H1 (cell line): ENCODE data around the gene DHRS7B. TPM values are rescaled to one million over a fixed set of nuclear protein-coding genes. Genes with fewer than 3 reads are reported as not detected.

ENCODE experiments used
- CTCF ChIA-PET: fragments of 300-600 bp; sonication (Branson Sonifier 250); formaldehyde crosslinking; loops from one replicate; lab custom pipeline; 2021; ENCODE audit not compliant: partially characterized antibody; lab: Charles Lee
- POLR2A ChIA-PET: fragments of 300-600 bp; sonication (Branson Sonifier 250); formaldehyde crosslinking; loops from one replicate; lab custom pipeline; 2021; ENCODE audit warnings: inconsistent platforms; ENCODE audit not compliant: partially characterized antibody; lab: Charles Lee
- DNase-seq, 2 experiments: peaks; one replicate each; pipeline versions ENCODE4 v3.0.0 to v3.0.0-alpha.2; 2010 to 2022; ENCODE audit warnings: low spot score in 2 of 2, low read depth in 1 of 2, mixed read lengths in 1 of 2
- FAIRE-seq: peaks from 2 replicates; lab custom pipeline; 2011; peaks lifted over from hg19 to GRCh38; lab: Jason Lieb, UNC
- H2AFZ ChIP-seq: 2 replicates; pipeline ENCODE4 v1.8.1; 2012; ENCODE audit warnings: low read length, inconsistent platforms
- H2AK5ac ChIP-seq: 2 replicates; pipeline ENCODE4 v1.6.1; 2013; ENCODE audit warnings: low read depth, low read length
- H2BK120ac ChIP-seq: replicated peaks from 2 replicates; pipeline ENCODE3; 2013; ENCODE audit warnings: low read depth, low read length, inconsistent platforms
- H2BK12ac ChIP-seq: 2 replicates; pipeline ENCODE4 v1.6.1; 2013; ENCODE audit warnings: low read depth, low read length
- H2BK15ac ChIP-seq: 2 replicates; pipeline ENCODE4 v1.6.1; 2013; ENCODE audit warnings: low read length
- H2BK20ac ChIP-seq: 2 replicates; pipeline ENCODE4 v1.6.1; 2013; ENCODE audit warnings: low read length
- H2BK5ac ChIP-seq: 2 replicates; pipeline ENCODE4 v1.6.1; 2013; ENCODE audit warnings: low read depth, low read length
- H3K14ac ChIP-seq: 2 replicates; pipeline ENCODE4 v1.6.1; 2013; ENCODE audit warnings: inconsistent platforms; ENCODE audit not compliant: insufficient read length
- H3K18ac ChIP-seq: 2 replicates; pipeline ENCODE4 v1.6.1; 2013; ENCODE audit warnings: low read length; ENCODE audit errors: extremely low read depth
- H3K23ac ChIP-seq: 2 replicates; pipeline ENCODE4 v1.6.1; 2013; ENCODE audit warnings: inconsistent platforms; ENCODE audit not compliant: insufficient read length
- H3K23me2 ChIP-seq: 2 replicates; pipeline ENCODE4 v1.6.1; 2013; ENCODE audit warnings: low read depth, low read length
- H3K27ac ChIP-seq: 2 replicates; pipeline ENCODE4 v1.6.1; 2011; ENCODE audit warnings: low read depth, low read length, inconsistent platforms
- H3K27me3 ChIP-seq, 4 experiments: replicated peaks in 1 of 4; 1 replicate in 1 of 4; 2 replicates in 3 of 4; pipeline versions ENCODE4 v1.6.1 to v1.8.1; 2011 to 2013; ENCODE audit warnings: low read length in 3 of 4, mild to moderate bottlenecking in 3 of 4, inconsistent platforms in 2 of 4, mixed read lengths in 2 of 4, moderate library complexity in 1 of 4; ENCODE audit not compliant: control insufficient read depth in 3 of 4, insufficient read depth in 3 of 4; ENCODE audit errors: extremely low read depth in 1 of 4
- H3K36me3 ChIP-seq, 4 experiments: 2 replicates each; pipeline versions ENCODE4 v1.6.1 to v1.8.1; 2011 to 2013; ENCODE audit warnings: mild to moderate bottlenecking in 4 of 4, low read length in 3 of 4, moderate library complexity in 2 of 4, control low read depth in 1 of 4, inconsistent platforms in 1 of 4; ENCODE audit not compliant: insufficient read depth in 4 of 4, control insufficient read depth in 2 of 4
- H3K4ac ChIP-seq: replicated peaks from 2 replicates; pipeline ENCODE3; 2013; ENCODE audit warnings: low read length, low read depth, mixed read lengths, inconsistent platforms; ENCODE audit not compliant: insufficient read length
- H3K4me1 ChIP-seq, 4 experiments: replicated peaks in 1 of 4; 1 replicate in 1 of 4; 2 replicates in 3 of 4; pipeline versions ENCODE4 v1.6.1 to v1.8.1; 2011 to 2013; ENCODE audit warnings: low read length in 3 of 4, inconsistent platforms in 2 of 4, mixed read lengths in 1 of 4; ENCODE audit not compliant: insufficient read depth in 4 of 4, control insufficient read depth in 3 of 4
- H3K4me2 ChIP-seq, 2 experiments: 2 replicates each; pipeline versions ENCODE4 v1.6.1 to v1.8.1; 2011 to 2013; ENCODE audit warnings: low read depth in 2 of 2, low read length in 2 of 2, control low read depth in 1 of 2, inconsistent platforms in 1 of 2, mild to moderate bottlenecking in 1 of 2; ENCODE audit not compliant: insufficient read depth in 1 of 2
- H3K4me3 ChIP-seq, 4 experiments: fragments of 200-600, 300-600 bp in 1 of 4; sonication (generic), shearing (Covaris generic), sonication (Bioruptor Twin) in 1 of 4; 2 replicates each; pipeline versions ENCODE4 v1.5.1 to v1.8.1; 2011 to 2016; ENCODE audit warnings: low read length in 4 of 4, low read depth in 3 of 4, control low read depth in 2 of 4, inconsistent platforms in 2 of 4, mild to moderate bottlenecking in 2 of 4, mixed read lengths in 1 of 4, moderate library complexity in 1 of 4; ENCODE audit not compliant: insufficient read depth in 2 of 4; ENCODE audit errors: extremely low read depth in 1 of 4
- H3K56ac ChIP-seq: replicated peaks from 2 replicates; pipeline ENCODE3; 2013; ENCODE audit warnings: low read depth, mild to moderate bottlenecking, mixed read lengths, low read length, inconsistent platforms; ENCODE audit not compliant: insufficient read length
- H3K79me1 ChIP-seq: 2 replicates; pipeline ENCODE4 v1.6.1; 2013; ENCODE audit warnings: low read depth, low read length, control low read depth
- H3K79me2 ChIP-seq, 2 experiments: 2 replicates each; pipeline versions ENCODE4 v1.6.1 to v1.8.1; 2012 to 2013; ENCODE audit warnings: low read length in 2 of 2, mild to moderate bottlenecking in 2 of 2, inconsistent platforms in 1 of 2; ENCODE audit not compliant: insufficient read depth in 2 of 2, control insufficient read depth in 1 of 2
- H3K9ac ChIP-seq, 4 experiments: replicated peaks in 1 of 4; 1 replicate in 1 of 4; 2 replicates in 3 of 4; pipeline versions ENCODE4 v1.6.1 to v1.8.1; 2011 to 2013; ENCODE audit warnings: low read depth in 3 of 4, low read length in 3 of 4, control low read depth in 2 of 4, mild to moderate bottlenecking in 2 of 4, moderate library complexity in 2 of 4, inconsistent platforms in 1 of 4; ENCODE audit errors: extremely low read depth in 1 of 4
- H3K9me3 ChIP-seq, 2 experiments: 2 replicates each; pipeline versions ENCODE4 v1.6.1 to v1.8.1; 2012 to 2013; ENCODE audit warnings: mild to moderate bottlenecking in 2 of 2, moderate library complexity in 2 of 2, control low read depth in 1 of 2, inconsistent platforms in 1 of 2, low read depth in 1 of 2, low read length in 1 of 2, mixed read lengths in 1 of 2; ENCODE audit not compliant: insufficient read depth in 2 of 2
- H4K20me1 ChIP-seq, 2 experiments: replicated peaks in 1 of 2; 2 replicates each; pipeline versions ENCODE3 to v1.8.1; 2011 to 2013; ENCODE audit warnings: inconsistent platforms in 2 of 2, low read length in 2 of 2, mild to moderate bottlenecking in 1 of 2; ENCODE audit not compliant: insufficient read depth in 2 of 2, control insufficient read depth in 1 of 2
- H4K5ac ChIP-seq: 2 replicates; pipeline ENCODE4 v1.6.1; 2013; ENCODE audit warnings: low read length, low read depth, mixed read lengths, inconsistent platforms; ENCODE audit not compliant: insufficient read length
- H4K8ac ChIP-seq: 2 replicates; pipeline ENCODE4 v1.8.0; 2013; ENCODE audit warnings: mild to moderate bottlenecking, moderate library complexity, low read length, inconsistent platforms; ENCODE audit not compliant: insufficient read depth; ENCODE audit errors: extremely low read depth
- H4K91ac ChIP-seq: replicated peaks from 2 replicates; pipeline ENCODE3; 2013; ENCODE audit warnings: low read length, mixed read lengths, inconsistent platforms; ENCODE audit not compliant: insufficient read length
- NANOG ChIP-seq: IDR thresholded peaks from 2 replicates; pipeline ENCODE4 v1.6.1; 2011; ENCODE audit warnings: low read length, low read depth, mild to moderate bottlenecking, inconsistent platforms; ENCODE audit not compliant: insufficient read depth, poor library complexity, severe bottlenecking
- WGBS, 2 experiments: shearing (Covaris generic) in 1 of 2; methylation state at CpG; one replicate each; pipeline versions ENCODE4 v1.1.6 to v1.1.7; 2013 to 2015; ENCODE audit warnings: low lambda C conversion rate in 2 of 2, mixed read lengths in 2 of 2, inconsistent platforms in 1 of 2, low coverage in 1 of 2, missing lambda C conversion rate in 1 of 2; ENCODE audit not compliant: insufficient replicate concordance in 2 of 2, insufficient coverage in 1 of 2, insufficient read length in 1 of 2; ENCODE audit errors: extremely low coverage in 1 of 2, missing lambda C conversion rate in 1 of 2; 5-methylcytosine and 5-hydroxymethylcytosine counted together
- polyA plus RNA-seq, 7 experiments: library from polyadenylated mRNA; depleted of rRNA in 3 of 7; stranded (reverse) in 5 of 7; unstranded in 2 of 7; fragments of >200 nt in 5 of 7; fragments of 200-250 nt in 2 of 7; gene quantifications; 1 replicate in 5 of 7; 2 replicates in 1 of 7; 4 replicates in 1 of 7; pipeline versions ENCODE4 v1.2.1 to v1.2.3, GENCODE V29; 2011 to 2013; ENCODE audit warnings: missing spikeins in 2 of 7, mixed read lengths in 2 of 7
- total RNA-seq: library from RNA; stranded (reverse); fragmentation: NEBNext Ultra II Directional; extraction: Animal tissue kit (Norgen Biotek cat#: 25700); gene quantifications from 2 replicates; pipeline ENCODE4 v1.2.1, GENCODE V29; 2021

Gene DHRS7B
- total and polyA plus RNA-seq, 2 of the 8 experiments (the other 6 are each of a cell fraction or from before 2014, with no cell fraction given) = 11.0 to 27.9 TPM

- no peak for TF ChIP-seq NANOG
- no peak overlapping the region for H4K91ac ChIP-seq
- H3K14ac ChIP-seq = no peak overlapping the region
- no peak overlapping the region for H4K5ac ChIP-seq
- no peaks in the 10 kb centered on the region for H3K4me1 ChIP-seq
- no peak overlapping the region for H3K18ac ChIP-seq
- no peak overlapping the region for H4K8ac ChIP-seq
- H3K4me2 ChIP-seq = no peak overlapping the region
- H3K36me3 ChIP-seq = no peaks in the 10 kb centered on the region; a peak in 1 of 8 replicates
- H2BK12ac ChIP-seq = no peak overlapping the region
- no peaks in the 10 kb centered on the region for H3K79me2 ChIP-seq
- no peaks in the 10 kb centered on the region for H3K23me2 ChIP-seq
- H4K20me1 ChIP-seq = no peaks in the 10 kb centered on the region
- H3K27me3 ChIP-seq = no peaks in the 10 kb centered on the region
- H3K9me3 ChIP-seq = no peaks in the 10 kb centered on the region
- H2AFZ ChIP-seq = no peak overlapping the region
- H3K23ac ChIP-seq = no peak overlapping the region
- no peak overlapping the region for H2AK5ac ChIP-seq
- ChIA-PET POLR2A (interaction anchor here (0.6 to 1.4 kb wide), 2 partner anchors 17 to 24 kb away, joined by 3 read pairs; no protein-coding TSS in a partner anchor), CTCF (interaction anchor here (0.8 to 2.9 kb wide), 5 partner anchors 9 to 89 kb away, joined by 3 to 16 read pairs (median 3); no protein-coding TSS in a partner anchor)
- H2BK5ac ChIP-seq = no peak overlapping the region; the same call in 1 of the 2 replicates
- H3K4ac ChIP-seq = no peak overlapping the region
- 91% methylated on average over 6 of the region's 6 CpGs; no CpG with 5 or more reads in 1 of the 2 experiments for WGBS, 2 experiments
- H3K4me3 ChIP-seq = no peak overlapping the region
- no peak overlapping the region for H3K56ac ChIP-seq
- no peaks in the 10 kb centered on the region; the same call in 1 of the 2 replicates for H3K79me1 ChIP-seq
- H2BK20ac ChIP-seq = no peak overlapping the region
- no peak overlapping the region for H3K27ac ChIP-seq
- H2BK15ac ChIP-seq = no peak overlapping the region
- DNase-seq (no peak), FAIRE-seq (no peak)
- H3K9ac ChIP-seq = no peak overlapping the region
- no peak overlapping the region for H2BK120ac ChIP-seq
Observed at GRCh38 chr17:21172846-21173245, 46.1 kb downstream of the DHRS7B start.
